Measurements from ENCODE around the gene CDC73. TPM values are rescaled to one million over a fixed set of nuclear protein-coding genes. Genes with fewer than 3 reads are reported as not detected.

CDC73 gene
- total and polyA plus RNA-seq, 9 of the 15 experiments (the other 6 are each of a cell fraction or from before 2014, with no cell fraction given) = 19.0 to 61.7 (median 30.1) TPM

- TF ChIP-seq SMARCA4 (IDR thresholded peaks at IDR 0.05) = peak; percentile 57
- TF ChIP-seq ETV6 (IDR thresholded peaks at IDR 0.05; ENCODE audit: borderline replicate concordance in 1 of 2, low read depth in 2 of 2, low read length in 1 of 2) = no peak
- no peak for TF ChIP-seq ETV6 (CRISPR knock-in tag; IDR thresholded peaks at IDR 0.05; ENCODE audit: borderline replicate concordance)
Measured at GRCh38 chr1:193079187-193079586, 42.6 kb upstream of the CDC73 start (continued).

- H4K20me1 ChIP-seq (replicated peaks; ENCODE audit: control insufficient read depth, insufficient read depth, low read length) = no peaks in the 10 kb centered on the region
- ChIA-PET POLR2A (interaction anchor here (0.8 to 4.9 kb wide), 4 partner anchors 10 to 32 kb away, joined by 3 to 21 read pairs (median 4); no protein-coding TSS in a partner anchor), CTCF (ENCODE audit: low intra/inter-chr PET ratio) (no interaction called here)
- no peaks in the 10 kb centered on the region; the same call in 1 of the 2 replicates for H3K9me3 ChIP-seq (replicated peaks; ENCODE audit: control insufficient read depth, insufficient read depth, low read depth, low read length)
- DNase-seq (ENCODE audit: extremely low read depth in 1 of 4, low spot score in 3 of 4) (no peak), ATAC-seq (no peak; the same call in 2 of the 3 replicates), FAIRE-seq (no peak)
- intact Hi-C loops (cut with micrococcal nuclease) (loop anchor here (2.0 kb wide), 1 partner anchor 13 kb away; no protein-coding TSS in a partner anchor), in situ Hi-C loops (cut with MboI) (no loop called here)
- no peak overlapping the region for H3K4me3 ChIP-seq
- H3K27ac ChIP-seq (ENCODE audit: extremely low read depth, low read depth, low read length) = no peak overlapping the region
- no peaks in the 10 kb centered on the region for H3K9me1 ChIP-seq (ENCODE audit: control insufficient read depth, insufficient read depth, low read length)
- no peak overlapping the region for H2AFZ ChIP-seq (ENCODE audit: low read depth, low read length)
- H3K79me2 ChIP-seq (ENCODE audit: control insufficient read depth, insufficient read depth, low read length) = no peaks in the 10 kb centered on the region
- no peak overlapping the region for H3K4me2 ChIP-seq (ENCODE audit: insufficient read depth, low read length)
- no peaks in the 10 kb centered on the region for H3K4me1 ChIP-seq (replicated peaks in 1 of 2; ENCODE audit: control insufficient read depth in 2 of 2, insufficient read depth in 2 of 2, low read length in 2 of 2)
- TF ChIP-seq NR2F6 (CRISPR knock-in tag; IDR thresholded peaks at IDR 0.05) (no peak), MEIS2 (IDR thresholded peaks at IDR 0.05; ENCODE audit: partially characterized antibody) (peak; percentile 68), PBX2 (CRISPR knock-in tag; IDR thresholded peaks at IDR 0.05; ENCODE audit: low read depth) (no peak), PBX2 (tag; conservative IDR thresholded peaks at IDR 0.05; ENCODE audit: low read depth) (peak; percentile 79), TBL1XR1 (IDR thresholded peaks at IDR 0.05; ENCODE audit: low read length in 2 of 2) (no peak)
- no peaks in the 10 kb centered on the region for H3K27me3 ChIP-seq (ENCODE audit: control insufficient read depth in 2 of 2, insufficient read depth in 2 of 2, low read length in 2 of 2)
- no peak overlapping the region for H3K9ac ChIP-seq (ENCODE audit: insufficient read depth in 1 of 2, low read depth in 2 of 2, low read length in 2 of 2)
- H3K36me3 ChIP-seq (ENCODE audit: control insufficient read depth, insufficient read depth, low read length) = peaks cover 84% of the 10 kb centered on the region
- BruUV-seq (replicated peaks) = no TSS peak
- WGBS (ENCODE audit: insufficient coverage, low coverage, missing lambda C conversion rate) = 85% methylated on average over 6 of the region's 6 CpGs
Measured at GRCh38 chr1:193083365-193084088, 38.3 kb upstream of the CDC73 start.
